KBM-7 (cell line): ENCODE data around the gene SEZ6L2.

Experiments
- DNase-seq: peaks from one replicate; pipeline ENCODE4 v3.0.0-alpha.2; 2015
- in situ Hi-C: fragments of 300-500 bp; cut with MboI; formaldehyde crosslinking; loops from 2 replicates; pipeline ENCODE4 v1.14.3; 2020; ENCODE audit warnings: low sequenced_read_pairs, low pct_unique_long_range_greater_than_20kb, mixed read lengths

The SEZ6L2 gene

GRCh38 chr16:29862383-29862883, 36.9 kb downstream of the SEZ6L2 start:
- peak; percentile 24 for DNase-seq

GRCh38 chr16:29860218-29860617, 39.1 kb downstream of the SEZ6L2 start:
- in situ Hi-C loops = no loop called here
- no peak for DNase-seq

More at GRCh38 chr16:29862383-29862883, 36.9 kb downstream of the SEZ6L2 start:
- in situ Hi-C loops = no loop called here

DNA sequence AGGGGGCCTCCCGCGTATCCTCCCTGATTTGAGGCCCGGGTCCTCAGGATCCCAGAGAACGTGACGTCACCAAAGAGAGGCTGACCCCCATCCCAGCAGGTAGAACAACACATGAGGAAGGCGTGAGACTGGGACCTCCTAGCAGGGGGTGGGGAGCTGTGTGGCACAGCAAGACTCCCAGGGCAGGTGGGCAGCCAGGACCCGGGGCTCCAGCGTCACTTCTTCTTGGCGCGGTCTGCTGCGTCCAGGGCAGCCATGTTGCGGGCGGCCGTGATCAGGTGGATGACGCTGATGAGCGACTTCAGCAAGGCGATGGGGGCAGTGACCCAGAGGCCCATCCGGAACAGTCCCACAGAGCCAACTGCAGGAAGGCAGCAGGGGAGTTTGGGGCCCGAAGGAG, 40.4 kb downstream of the SEZ6L2 start:
- DNase-seq = no peak
- in situ Hi-C loops = no loop called here

DNA sequence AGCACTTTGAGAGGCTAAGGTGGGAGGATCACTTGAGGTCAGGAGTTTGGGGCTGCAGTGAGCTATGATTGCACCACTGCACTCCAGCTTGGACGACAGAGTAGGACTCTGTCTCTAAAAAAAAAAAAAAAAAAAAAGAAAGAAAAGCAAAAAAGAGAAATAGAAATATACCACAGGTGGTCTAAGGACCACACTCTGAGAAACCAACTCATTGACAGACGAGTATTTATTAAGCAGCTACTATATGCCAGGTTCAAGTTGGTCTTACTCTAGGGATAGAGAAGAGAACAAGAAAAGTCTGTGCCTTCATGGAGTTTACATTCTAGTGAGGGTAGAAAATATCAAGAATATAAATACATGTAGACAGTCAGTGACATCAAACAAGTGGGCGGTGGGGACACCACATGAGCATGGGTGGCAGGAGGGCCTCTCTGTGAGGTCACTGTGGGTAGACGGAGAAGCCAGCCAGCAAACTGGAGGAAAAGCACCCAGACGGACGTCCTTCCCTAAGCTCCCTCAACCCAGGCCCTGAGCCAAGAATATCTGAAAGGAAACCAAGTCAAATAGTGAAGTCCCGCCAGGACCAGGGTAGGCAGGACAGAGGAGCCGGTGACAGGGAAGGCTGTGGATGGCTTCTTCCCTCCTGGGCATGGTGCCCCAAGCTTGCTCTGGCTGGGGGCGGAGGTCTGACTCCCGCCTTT, 41.1 kb downstream of the SEZ6L2 start:
- in situ Hi-C loops = no loop called here
- DNase-seq = no peak

DNA sequence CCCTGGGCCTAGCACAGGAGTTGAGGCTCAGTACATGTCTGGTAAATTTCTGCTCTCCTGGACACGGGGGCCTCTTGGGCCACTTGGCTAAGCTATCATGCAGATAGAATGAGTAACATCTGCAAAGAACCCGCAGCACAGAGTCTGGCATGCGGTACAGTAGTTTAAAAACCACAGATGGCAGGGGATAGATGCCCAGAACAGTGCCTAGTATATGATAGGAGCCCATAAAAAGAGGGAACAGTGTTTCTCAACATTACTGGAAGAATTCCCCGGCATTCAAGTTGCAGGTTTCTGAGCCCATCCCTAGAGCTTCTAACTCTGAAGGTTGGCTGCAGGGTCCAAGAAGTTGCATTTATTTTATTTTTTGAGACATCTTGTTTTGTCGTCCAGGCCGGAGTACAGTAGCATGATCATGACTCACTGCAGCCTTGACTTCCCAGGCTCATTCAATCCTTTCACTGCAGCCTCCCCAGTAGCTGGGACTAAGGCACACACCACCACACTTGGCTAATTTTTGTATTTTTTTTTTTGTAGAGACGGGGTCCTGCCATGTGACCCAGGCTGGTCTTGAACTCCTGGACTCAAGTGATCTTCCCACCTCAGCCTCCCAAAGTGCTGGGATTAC, 42.1 kb downstream of the SEZ6L2 start:
- DNase-seq = no peak
- in situ Hi-C loops = no loop called here

GRCh38 chr16:29854520-29855100, 44.7 kb downstream of the SEZ6L2 start:
- DNase-seq = no peak
- in situ Hi-C loops = no loop called here

DNA sequence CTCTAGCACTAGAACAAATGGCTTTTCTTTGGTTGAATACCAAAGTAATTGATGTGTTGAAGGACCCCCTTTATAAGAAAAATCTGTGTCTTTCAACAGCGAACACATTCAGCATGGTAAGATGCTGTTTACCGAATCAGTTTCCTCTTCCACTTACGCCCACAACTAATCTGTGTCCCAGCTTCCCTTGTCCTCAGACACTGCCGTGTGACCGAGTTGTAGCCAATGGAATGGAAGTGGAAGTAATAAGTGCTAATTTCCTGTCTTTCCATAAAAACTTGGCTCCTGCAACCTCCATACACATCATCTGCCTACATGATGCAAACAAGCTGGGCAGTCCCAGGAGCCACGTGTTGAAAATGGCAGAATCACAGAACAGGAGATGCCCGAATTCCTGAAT, 46.7 kb downstream of the SEZ6L2 start:
- in situ Hi-C loops = no loop called here
- no peak for DNase-seq

DNA sequence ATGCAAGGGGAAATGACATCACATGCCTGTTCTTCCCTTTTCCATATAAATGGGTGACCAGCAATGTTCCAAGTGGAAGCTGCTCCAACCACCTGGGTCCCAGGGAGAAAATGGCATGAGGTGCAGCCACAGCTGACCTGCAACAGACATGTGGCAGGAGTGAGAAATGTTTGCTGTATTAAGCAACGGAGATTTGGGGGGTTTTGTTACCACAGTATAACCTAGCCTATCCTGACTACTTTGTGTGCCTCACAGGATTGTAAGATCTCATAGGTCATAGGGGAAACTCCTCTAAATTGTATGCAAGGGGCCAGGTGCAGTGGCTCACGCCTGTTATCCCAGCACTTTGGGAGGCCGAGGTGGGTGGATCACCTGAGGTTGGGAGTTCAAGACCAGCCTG, 48.4 kb downstream of the SEZ6L2 start:
- no peak for DNase-seq
- in situ Hi-C loops = no loop called here

DNA sequence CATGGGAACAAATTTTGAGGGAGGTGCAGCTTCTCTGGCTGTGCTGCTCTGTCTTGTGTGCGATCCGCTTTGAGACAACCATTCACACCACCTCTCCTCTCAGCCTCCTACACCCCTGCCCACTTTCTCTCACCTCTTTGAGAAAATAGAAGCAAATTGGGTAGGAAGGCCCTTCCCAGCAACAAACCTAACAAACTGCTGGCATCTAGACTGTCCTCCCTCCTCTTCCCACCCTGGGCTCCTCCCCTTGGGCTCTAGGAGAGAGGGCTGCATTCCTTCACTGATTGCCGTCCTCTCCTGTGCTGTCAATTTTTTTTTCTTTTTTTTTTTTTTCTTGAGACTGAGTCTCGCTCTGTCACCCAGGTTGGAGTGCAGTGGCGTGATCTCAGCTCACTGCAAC, 49.8 kb downstream of the SEZ6L2 start:
- in situ Hi-C loops = no loop called here

GRCh38 chr16:29848420-29849297, 50.7 kb downstream of the SEZ6L2 start:
- in situ Hi-C loops = no loop called here
- DNase-seq = peak; percentile 64

More for the DNA sequence above, 49.8 kb downstream of the SEZ6L2 start:
- DNase-seq = no peak

DNA sequence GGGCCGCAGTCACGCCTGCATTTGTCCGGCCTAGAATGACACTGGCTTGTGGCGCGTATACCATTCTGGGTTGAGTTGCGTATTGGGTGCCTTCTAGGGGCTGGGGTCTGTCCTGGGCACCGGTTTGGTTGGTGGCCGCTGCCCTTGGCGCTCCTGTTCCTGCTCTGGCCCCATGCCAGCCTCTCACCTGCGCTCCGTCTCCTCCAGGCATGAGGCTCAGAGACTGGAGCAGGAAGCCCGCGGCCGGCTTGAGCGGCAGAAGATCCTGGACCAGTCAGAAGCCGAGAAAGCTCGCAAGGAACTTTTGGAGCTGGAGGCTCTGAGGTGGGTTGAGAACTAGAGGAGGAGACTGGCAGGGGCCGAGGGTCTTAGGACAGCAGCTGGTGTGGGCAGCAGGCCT, 53.7 kb downstream of the SEZ6L2 start:
- in situ Hi-C loops = no loop called here
- DNase-seq = no peak

GRCh38 chr16:29844575-29845331, 54.6 kb downstream of the SEZ6L2 start:
- DNase-seq = no peak
- in situ Hi-C loops = no loop called here

- in situ Hi-C loops = no loop called here
- DNase-seq = no peak
Observed at GRCh38 chr16:29843931-29844330, 55.4 kb downstream of the SEZ6L2 start.

DNA sequence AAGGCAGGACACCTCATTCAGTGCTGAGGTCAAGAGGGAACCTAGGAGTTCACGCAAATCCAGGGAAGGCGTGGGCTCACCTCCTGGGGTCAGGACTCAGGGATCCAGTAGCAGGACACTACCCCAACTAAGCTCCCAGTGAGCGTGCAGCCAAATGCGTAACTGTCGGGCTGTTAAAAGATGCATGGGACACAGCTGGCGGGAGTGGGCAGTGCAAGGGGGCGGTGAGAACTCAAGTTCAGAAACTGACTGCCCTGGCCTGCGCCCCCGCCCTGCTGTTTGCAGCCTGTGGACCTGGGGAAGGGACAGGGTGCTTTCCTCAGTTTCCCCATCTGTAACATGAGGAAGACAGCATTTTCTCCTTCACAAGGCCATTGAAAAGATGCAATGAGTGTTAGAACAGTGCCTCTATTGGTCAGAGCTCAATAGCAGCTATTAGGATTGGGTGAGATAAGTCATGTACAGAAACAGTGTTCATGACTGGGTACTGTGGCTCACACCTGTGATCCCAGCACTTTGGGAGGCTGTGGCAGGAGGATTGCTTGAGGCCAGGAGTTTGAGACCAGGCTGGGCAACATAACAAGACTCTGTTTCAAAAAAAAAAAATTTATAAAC, 56.5 kb downstream of the SEZ6L2 start:
- in situ Hi-C loops = no loop called here
- DNase-seq = no peak

GRCh38 chr16:29841631-29842030, 57.7 kb downstream of the SEZ6L2 start:
- in situ Hi-C loops = no loop called here
- DNase-seq = no peak

- no peak for DNase-seq
- in situ Hi-C loops = no loop called here
Observed at GRCh38 chr16:29840240-29840639, 59.1 kb downstream of the SEZ6L2 start.

GRCh38 chr16:29839822-29840221, 59.5 kb downstream of the SEZ6L2 start:
- no peak for DNase-seq
- in situ Hi-C loops = loop anchor here (10.0 kb wide), 1 partner anchor 55 kb away; the partner anchor contains the start of gene SEZ6L2

DNA sequence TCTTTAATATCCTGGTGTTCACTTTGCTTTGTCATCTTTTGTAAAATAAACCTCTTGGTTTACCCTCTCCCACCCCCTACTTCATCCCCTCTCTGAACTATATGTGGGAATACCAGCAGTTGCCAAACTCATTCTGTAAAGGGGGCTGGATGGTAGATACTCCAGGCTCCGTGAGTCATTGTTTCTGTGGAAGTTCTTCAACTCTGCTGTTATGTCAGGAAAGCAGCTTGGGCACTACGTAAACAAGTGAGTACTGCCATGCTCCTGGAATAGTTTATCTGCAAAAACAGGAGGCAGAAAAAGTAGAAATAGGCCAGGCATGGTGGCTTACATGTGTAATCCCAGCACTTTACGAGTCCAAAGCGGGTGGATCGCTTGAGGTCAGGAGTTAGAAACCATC, 61.5 kb downstream of the SEZ6L2 start:
- in situ Hi-C loops = loop anchor here (10.0 kb wide), 1 partner anchor 57 kb away; the partner anchor contains the start of gene SEZ6L2
- DNase-seq = no peak
